ENCODE results near the gene OR10G3.

Gene OR10G3

DNA sequence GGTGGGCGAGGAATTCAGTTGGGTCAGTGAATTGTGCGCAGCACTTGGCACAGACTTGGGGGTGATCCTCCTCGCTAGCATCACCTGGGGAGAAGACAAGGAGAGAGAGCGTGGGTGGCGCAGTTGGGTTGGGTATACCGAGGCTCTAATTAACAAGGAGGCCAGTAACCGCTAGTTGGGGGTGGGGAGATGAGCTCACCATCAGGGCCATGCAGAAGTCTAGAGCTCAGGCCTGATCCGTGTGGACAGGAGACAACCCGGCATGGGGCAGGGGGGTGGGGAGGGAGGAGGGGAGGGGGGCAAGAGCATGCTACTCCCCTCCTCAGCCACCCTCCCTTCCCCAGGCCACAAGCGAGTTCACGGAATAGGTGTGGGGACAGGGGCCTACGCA is 54.3 kb downstream of the OR10G3 start:
- TF ChIP-seq ZC3H10 (CRISPR knock-in tag; IDR thresholded peaks at IDR 0.05) = no peak
- no peak for TF ChIP-seq ZNF8 (CRISPR knock-in tag; IDR thresholded peaks at IDR 0.05)
- no peak for TF ChIP-seq OSR1 (CRISPR knock-in tag; IDR thresholded peaks at IDR 0.05)
- no peak for TF ChIP-seq ZNF565 (CRISPR knock-in tag; conservative IDR thresholded peaks at IDR 0.05; ENCODE audit: low read depth)
- TF ChIP-seq ZNF70 (CRISPR knock-in tag; IDR thresholded peaks at IDR 0.05) = no peak
- TF ChIP-seq GLIS3 (CRISPR knock-in tag; IDR thresholded peaks at IDR 0.05) = no peak
- TF ChIP-seq TOX (CRISPR knock-in tag; IDR thresholded peaks at IDR 0.05; ENCODE audit: borderline replicate concordance) = no peak
- TF ChIP-seq ZFP3 (CRISPR knock-in tag; IDR thresholded peaks at IDR 0.05) = no peak
- TF ChIP-seq ESRRG (CRISPR knock-in tag; IDR thresholded peaks at IDR 0.05) = no peak
- TF ChIP-seq PPARA (CRISPR knock-in tag; IDR thresholded peaks at IDR 0.05; ENCODE audit: borderline replicate concordance) = no peak
- TF ChIP-seq TCF4 (CRISPR knock-in tag; IDR thresholded peaks at IDR 0.05; ENCODE audit: borderline replicate concordance) = no peak
- no peak for TF ChIP-seq ZFP30 (CRISPR knock-in tag; IDR thresholded peaks at IDR 0.05)
- TF ChIP-seq, protein P1, sequence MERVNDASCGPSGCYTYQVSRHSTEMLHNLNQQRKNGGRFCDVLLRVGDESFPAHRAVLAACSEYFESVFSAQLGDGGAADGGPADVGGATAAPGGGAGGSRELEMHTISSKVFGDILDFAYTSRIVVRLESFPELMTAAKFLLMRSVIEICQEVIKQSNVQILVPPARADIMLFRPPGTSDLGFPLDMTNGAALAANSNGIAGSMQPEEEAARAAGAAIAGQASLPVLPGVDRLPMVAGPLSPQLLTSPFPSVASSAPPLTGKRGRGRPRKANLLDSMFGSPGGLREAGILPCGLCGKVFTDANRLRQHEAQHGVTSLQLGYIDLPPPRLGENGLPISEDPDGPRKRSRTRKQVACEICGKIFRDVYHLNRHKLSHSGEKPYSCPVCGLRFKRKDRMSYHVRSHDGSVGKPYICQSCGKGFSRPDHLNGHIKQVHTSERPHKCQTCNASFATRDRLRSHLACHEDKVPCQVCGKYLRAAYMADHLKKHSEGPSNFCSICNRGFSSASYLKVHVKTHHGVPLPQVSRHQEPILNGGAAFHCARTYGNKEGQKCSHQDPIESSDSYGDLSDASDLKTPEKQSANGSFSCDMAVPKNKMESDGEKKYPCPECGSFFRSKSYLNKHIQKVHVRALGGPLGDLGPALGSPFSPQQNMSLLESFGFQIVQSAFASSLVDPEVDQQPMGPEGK (CRISPR knock-in tag; IDR thresholded peaks at IDR 0.05; ENCODE audit: borderline replicate concordance) = no peak
- peak; percentile 57 for ATAC-seq

DNA sequence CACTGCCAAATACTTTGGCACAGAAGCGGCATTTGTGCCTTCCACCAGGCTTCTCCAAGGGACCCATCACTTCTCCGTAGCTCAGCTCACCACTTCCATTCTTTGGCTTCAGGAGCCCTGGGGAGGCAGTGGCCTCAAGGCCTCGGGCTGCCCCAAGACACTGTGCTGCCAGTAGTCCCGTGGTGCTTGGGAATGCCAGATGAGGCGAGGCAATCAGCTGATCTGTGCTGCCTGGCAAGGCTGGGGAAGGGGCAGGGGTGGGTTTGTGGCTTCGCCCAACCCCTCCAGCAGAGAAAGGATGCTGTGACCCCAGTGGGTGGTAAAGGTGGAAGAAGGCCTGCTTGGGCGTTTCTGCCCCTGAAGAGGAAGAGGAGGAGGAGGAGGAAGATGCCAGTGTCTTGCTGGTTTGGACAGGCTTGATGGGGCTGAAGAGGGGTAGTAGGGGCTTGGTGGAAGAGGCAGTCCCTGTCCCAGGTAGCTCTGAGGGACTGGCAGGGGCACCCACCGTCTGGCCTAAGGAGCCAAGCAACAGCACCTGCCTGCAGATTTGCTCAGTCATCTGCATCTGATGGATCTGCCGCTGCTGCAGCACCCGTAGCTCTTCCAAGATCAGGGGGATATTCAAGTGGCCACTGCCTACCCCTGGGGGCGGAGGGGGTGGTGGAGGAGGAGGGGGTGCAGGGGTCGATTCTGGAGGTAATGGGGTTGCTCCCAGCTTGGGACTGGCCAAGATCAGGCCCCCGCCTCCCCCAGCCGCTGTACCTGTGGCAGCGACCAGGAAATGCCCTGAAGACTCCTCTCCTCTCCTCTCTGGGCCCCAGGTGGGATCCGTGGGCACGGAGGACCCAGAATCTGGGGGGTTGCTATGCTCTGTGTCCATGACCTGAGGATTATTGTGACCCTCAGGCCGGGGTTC is 55.0 kb downstream of the OR10G3 start:
- ATAC-seq = no peak
- TF ChIP-seq SNAI2 (CRISPR knock-in tag; IDR thresholded peaks at IDR 0.05) = no peak
- no peak for TF ChIP-seq OSR1 (CRISPR knock-in tag; IDR thresholded peaks at IDR 0.05)
- no peak for TF ChIP-seq ISL1 (CRISPR knock-in tag; IDR thresholded peaks at IDR 0.05)
- no peak for TF ChIP-seq CSDC2 (CRISPR knock-in tag; IDR thresholded peaks at IDR 0.05)

DNA sequence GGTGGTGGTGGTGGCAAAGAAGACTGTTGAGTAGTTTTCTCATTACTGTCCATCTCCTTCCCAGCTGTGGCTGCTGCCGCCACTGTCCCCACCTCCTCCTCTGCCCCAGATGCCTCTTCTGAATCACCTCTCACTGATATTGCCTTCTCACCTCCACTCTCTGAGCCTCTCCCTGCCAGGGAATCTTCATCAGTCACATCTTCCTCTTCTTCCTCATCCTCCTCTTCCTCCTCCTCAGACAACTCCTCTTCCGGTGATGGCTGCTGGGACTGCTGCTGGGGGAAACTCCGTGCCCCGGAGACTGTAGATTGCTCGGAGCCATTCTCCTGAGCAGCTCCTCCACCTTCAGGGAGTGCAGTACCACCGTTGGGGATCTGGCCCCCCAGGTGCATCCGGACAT is 56.7 kb downstream of the OR10G3 start:
- ATAC-seq = no peak
- no peak for TF ChIP-seq ISL1 (CRISPR knock-in tag; IDR thresholded peaks at IDR 0.05)
- TF ChIP-seq ARNTL (CRISPR knock-in tag; IDR thresholded peaks at IDR 0.05; ENCODE audit: borderline replicate concordance, low read depth) = no peak
- TF ChIP-seq ZFP30 (CRISPR knock-in tag; IDR thresholded peaks at IDR 0.05) = no peak
- no peak for TF ChIP-seq ZFP3 (CRISPR knock-in tag; IDR thresholded peaks at IDR 0.05)
- TF ChIP-seq, protein P2, sequence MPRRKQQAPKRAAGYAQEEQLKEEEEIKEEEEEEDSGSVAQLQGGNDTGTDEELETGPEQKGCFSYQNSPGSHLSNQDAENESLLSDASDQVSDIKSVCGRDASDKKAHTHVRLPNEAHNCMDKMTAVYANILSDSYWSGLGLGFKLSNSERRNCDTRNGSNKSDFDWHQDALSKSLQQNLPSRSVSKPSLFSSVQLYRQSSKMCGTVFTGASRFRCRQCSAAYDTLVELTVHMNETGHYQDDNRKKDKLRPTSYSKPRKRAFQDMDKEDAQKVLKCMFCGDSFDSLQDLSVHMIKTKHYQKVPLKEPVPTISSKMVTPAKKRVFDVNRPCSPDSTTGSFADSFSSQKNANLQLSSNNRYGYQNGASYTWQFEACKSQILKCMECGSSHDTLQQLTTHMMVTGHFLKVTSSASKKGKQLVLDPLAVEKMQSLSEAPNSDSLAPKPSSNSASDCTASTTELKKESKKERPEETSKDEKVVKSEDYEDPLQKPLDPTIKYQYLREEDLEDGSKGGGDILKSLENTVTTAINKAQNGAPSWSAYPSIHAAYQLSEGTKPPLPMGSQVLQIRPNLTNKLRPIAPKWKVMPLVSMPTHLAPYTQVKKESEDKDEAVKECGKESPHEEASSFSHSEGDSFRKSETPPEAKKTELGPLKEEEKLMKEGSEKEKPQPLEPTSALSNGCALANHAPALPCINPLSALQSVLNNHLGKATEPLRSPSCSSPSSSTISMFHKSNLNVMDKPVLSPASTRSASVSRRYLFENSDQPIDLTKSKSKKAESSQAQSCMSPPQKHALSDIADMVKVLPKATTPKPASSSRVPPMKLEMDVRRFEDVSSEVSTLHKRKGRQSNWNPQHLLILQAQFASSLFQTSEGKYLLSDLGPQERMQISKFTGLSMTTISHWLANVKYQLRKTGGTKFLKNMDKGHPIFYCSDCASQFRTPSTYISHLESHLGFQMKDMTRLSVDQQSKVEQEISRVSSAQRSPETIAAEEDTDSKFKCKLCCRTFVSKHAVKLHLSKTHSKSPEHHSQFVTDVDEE (CRISPR knock-in tag; IDR thresholded peaks at IDR 0.05) = no peak
- no peak for TF ChIP-seq ZNF565 (CRISPR knock-in tag; conservative IDR thresholded peaks at IDR 0.05; ENCODE audit: low read depth)
- TF ChIP-seq TOX (CRISPR knock-in tag; IDR thresholded peaks at IDR 0.05; ENCODE audit: borderline replicate concordance) = no peak
- TF ChIP-seq, protein P3, sequence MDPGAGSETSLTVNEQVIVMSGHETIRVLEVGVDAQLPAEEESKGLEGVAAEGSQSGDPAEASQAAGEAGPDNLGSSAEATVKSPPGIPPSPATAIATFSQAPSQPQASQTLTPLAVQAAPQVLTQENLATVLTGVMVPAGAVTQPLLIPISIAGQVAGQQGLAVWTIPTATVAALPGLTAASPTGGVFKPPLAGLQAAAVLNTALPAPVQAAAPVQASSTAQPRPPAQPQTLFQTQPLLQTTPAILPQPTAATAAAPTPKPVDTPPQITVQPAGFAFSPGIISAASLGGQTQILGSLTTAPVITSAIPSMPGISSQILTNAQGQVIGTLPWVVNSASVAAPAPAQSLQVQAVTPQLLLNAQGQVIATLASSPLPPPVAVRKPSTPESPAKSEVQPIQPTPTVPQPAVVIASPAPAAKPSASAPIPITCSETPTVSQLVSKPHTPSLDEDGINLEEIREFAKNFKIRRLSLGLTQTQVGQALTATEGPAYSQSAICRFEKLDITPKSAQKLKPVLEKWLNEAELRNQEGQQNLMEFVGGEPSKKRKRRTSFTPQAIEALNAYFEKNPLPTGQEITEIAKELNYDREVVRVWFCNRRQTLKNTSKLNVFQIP (CRISPR knock-in tag; IDR thresholded peaks at IDR 0.05; ENCODE audit: borderline replicate concordance, low read depth) = no peak

DNA sequence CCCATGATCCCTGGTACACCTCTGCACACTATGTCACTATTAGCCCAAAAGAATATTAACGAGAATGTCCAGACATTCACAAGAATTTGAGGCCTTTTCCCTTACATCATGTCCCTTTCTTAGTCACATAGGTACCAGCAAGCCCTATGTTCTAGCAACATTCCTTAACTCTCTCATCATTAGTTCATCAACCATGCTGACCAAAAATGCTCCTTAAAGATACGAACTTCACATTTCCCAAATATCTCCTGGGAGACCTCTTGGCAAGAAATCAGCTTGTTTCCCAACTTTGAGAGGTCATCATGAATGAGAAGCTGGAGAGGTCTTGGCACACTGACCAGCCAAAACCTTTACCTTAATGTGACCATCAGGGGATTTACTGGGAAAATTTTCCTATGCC is 58.4 kb downstream of the OR10G3 start:
- ATAC-seq = no peak
- TF ChIP-seq SNAI2 (CRISPR knock-in tag; IDR thresholded peaks at IDR 0.05) (no peak), BACH2 (CRISPR knock-in tag; IDR thresholded peaks at IDR 0.05; ENCODE audit: borderline replicate concordance) (no peak), PPARA (CRISPR knock-in tag; IDR thresholded peaks at IDR 0.05; ENCODE audit: borderline replicate concordance) (no peak), ZFP30 (CRISPR knock-in tag; IDR thresholded peaks at IDR 0.05) (no peak), RARB (CRISPR knock-in tag; IDR thresholded peaks at IDR 0.05) (no peak), OSR1 (CRISPR knock-in tag; IDR thresholded peaks at IDR 0.05) (no peak), ZNF8 (CRISPR knock-in tag; IDR thresholded peaks at IDR 0.05) (no peak)
- TF ChIP-seq, protein P3 (CRISPR knock-in tag; IDR thresholded peaks at IDR 0.05; ENCODE audit: borderline replicate concordance, low read depth) = no peak
- TF ChIP-seq, protein P1 (CRISPR knock-in tag; IDR thresholded peaks at IDR 0.05; ENCODE audit: borderline replicate concordance) = no peak
